ENCODE results near the gene CCDC3. TPM values are rescaled to one million over a fixed set of nuclear protein-coding genes. Genes with fewer than 3 reads are reported as not detected.
"Not testable (repeated sequence)": the region's sequence is repeated elsewhere in the genome, so short reads cannot be mapped to it uniquely, and the experiment has no call there.

The CCDC3 gene
- total RNA-seq, 6 experiments from 2014 or later: 0.05 to 0.09 (median 0.07) TPM; not detected in 2

GRCh38 chr10:12984165-12984747, 17.3 kb downstream of the CCDC3 start:
- peaks cover 2% of the 10 kb centered on the region; the same call in 1 of the 2 replicates for H3K27me3 Mint-ChIP-seq (ENCODE audit: insufficient read depth)
- no peak for DNase-seq

GRCh38 chr10:12983568-12983967, 17.9 kb downstream of the CCDC3 start:
- not testable (repeated sequence) for H3K4me1 Mint-ChIP-seq (ENCODE audit: low read depth); H3K4me3 Mint-ChIP-seq; H3K36me3 Mint-ChIP-seq (ENCODE audit: low read depth); H3K27ac Mint-ChIP-seq; H3K27me3 Mint-ChIP-seq (ENCODE audit: insufficient read depth); DNase-seq
- H3K9me3 Mint-ChIP-seq: peaks cover 17% of the 10 kb centered on the region

More at GRCh38 chr10:12984165-12984747, 17.3 kb downstream of the CCDC3 start:
- H3K36me3 Mint-ChIP-seq (ENCODE audit: low read depth): no peaks in the 10 kb centered on the region
- no peak overlapping the region for H3K27ac Mint-ChIP-seq
- peaks cover 19% of the 10 kb centered on the region for H3K9me3 Mint-ChIP-seq
- no peak for TF ChIP-seq CTCF (IDR thresholded peaks at IDR 0.05)
- H3K4me1 Mint-ChIP-seq (ENCODE audit: low read depth): no peaks in the 10 kb centered on the region
- no peak overlapping the region for H3K4me3 Mint-ChIP-seq

- peak; percentile 28 for DNase-seq
- no peak overlapping the region for H3K27ac Mint-ChIP-seq
- H3K4me3 Mint-ChIP-seq: no peak overlapping the region
- no peaks in the 10 kb centered on the region for H3K36me3 Mint-ChIP-seq (ENCODE audit: low read depth)
- peaks cover 20% of the 10 kb centered on the region for H3K9me3 Mint-ChIP-seq
- H3K4me1 Mint-ChIP-seq (ENCODE audit: low read depth): no peaks in the 10 kb centered on the region
- H3K27me3 Mint-ChIP-seq (ENCODE audit: insufficient read depth): peaks cover 2% of the 10 kb centered on the region; the same call in 1 of the 2 replicates
- no peak for TF ChIP-seq CTCF (IDR thresholded peaks at IDR 0.05)
Measured at GRCh38 chr10:12981570-12981969, 19.9 kb downstream of the CCDC3 start.

DNA sequence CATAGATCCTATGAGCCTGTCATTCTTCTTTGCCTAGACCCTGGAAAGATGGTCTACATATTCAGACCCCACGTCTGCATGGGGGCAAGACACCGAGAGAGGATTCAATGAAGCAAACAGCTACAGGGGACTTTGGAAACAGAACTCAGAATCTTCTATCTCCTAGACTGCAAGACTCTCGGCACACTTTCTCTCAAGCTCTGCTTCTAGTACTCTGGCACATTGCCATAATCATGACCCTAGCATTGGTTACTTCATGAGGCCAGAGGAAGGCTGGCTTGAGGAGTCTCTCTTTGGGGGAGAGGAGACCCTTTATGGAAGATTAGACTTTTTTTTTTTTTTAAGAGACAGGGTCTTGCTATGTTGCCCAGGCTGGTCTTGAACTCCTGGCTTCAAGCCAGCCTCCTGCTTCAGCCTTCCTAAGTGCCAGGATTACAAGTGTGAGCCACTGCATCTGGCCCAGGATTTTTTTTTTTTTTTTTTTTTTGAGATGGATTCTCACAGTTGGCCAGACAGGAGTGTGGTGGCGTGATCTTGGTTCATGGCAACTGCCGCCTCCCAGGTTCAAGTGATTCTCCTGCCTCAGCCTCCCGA, 20.7 kb downstream of the CCDC3 start:
- peaks cover 27% of the 10 kb centered on the region for H3K9me3 Mint-ChIP-seq
- DNase-seq: no peak
- no peak overlapping the region for H3K4me3 Mint-ChIP-seq
- H3K36me3 Mint-ChIP-seq (ENCODE audit: low read depth): no peaks in the 10 kb centered on the region
- peaks cover 2% of the 10 kb centered on the region; the same call in 1 of the 2 replicates for H3K27me3 Mint-ChIP-seq (ENCODE audit: insufficient read depth)
- TF ChIP-seq CTCF (IDR thresholded peaks at IDR 0.05): no peak
- no peak overlapping the region for H3K27ac Mint-ChIP-seq
- H3K4me1 Mint-ChIP-seq (ENCODE audit: low read depth): no peaks in the 10 kb centered on the region

- no peak for TF ChIP-seq CTCF (IDR thresholded peaks at IDR 0.05)
- peaks cover 3% of the 10 kb centered on the region; the same call in 1 of the 2 replicates for H3K27me3 Mint-ChIP-seq (ENCODE audit: insufficient read depth)
- H3K36me3 Mint-ChIP-seq (ENCODE audit: low read depth): no peaks in the 10 kb centered on the region
- no peaks in the 10 kb centered on the region for H3K4me1 Mint-ChIP-seq (ENCODE audit: low read depth)
- H3K9me3 Mint-ChIP-seq: peaks cover 28% of the 10 kb centered on the region
- no peak overlapping the region for H3K27ac Mint-ChIP-seq
- H3K4me3 Mint-ChIP-seq: no peak overlapping the region
- DNase-seq: no peak
Measured at GRCh38 chr10:12980102-12980661, 21.3 kb downstream of the CCDC3 start.

DNA sequence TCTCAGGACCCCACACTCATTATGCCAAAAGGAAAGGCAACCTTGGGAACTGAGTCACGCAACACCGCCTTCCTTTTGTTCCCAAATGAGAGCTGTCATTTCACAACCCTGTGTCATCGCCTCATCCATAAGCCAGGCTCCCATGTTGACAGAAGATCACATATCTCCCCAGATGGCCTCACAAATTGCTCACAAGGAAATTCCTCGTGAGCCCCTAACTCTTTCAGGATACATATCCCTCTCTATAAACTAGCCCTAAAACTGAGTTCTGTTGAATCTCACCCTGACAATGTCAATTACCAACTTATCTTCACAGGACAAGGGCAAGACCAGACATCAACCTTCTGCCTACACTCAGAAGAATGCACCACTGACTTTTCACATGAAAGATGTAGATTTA, 22.6 kb downstream of the CCDC3 start:
- no peak for TF ChIP-seq CTCF (IDR thresholded peaks at IDR 0.05)
- Mint-ChIP-seq H3K27ac (no peak overlapping the region), H3K4me1 (ENCODE audit: low read depth) (no peaks in the 10 kb centered on the region), H3K9me3 (peaks cover 29% of the 10 kb centered on the region), H3K4me3 (no peak overlapping the region), H3K36me3 (ENCODE audit: low read depth) (no peaks in the 10 kb centered on the region), H3K27me3 (ENCODE audit: insufficient read depth) (peaks cover 6% of the 10 kb centered on the region; the same call in 1 of the 2 replicates)
- no peak for DNase-seq
